ENCODE data around the gene MYRIP. TPM values are rescaled to one million over a fixed set of nuclear protein-coding genes. Genes with fewer than 3 reads are reported as not detected.
"Not testable (repeated sequence)": the region's sequence is repeated elsewhere in the genome, so short reads cannot be mapped to it uniquely, and the experiment has no call there.

The MYRIP gene
- total RNA-seq, 1 donor from 2014 or later = 12.7 TPM

- H3K36me3 ChIP-seq = no peaks in the 10 kb centered on the region
- no peaks in the 10 kb centered on the region for H3K9me3 ChIP-seq
- intact Hi-C loops (cut with DNase I) = no loop called here
- H3K27me3 ChIP-seq = no peaks in the 10 kb centered on the region
- TF ChIP-seq CTCF (IDR thresholded peaks at IDR 0.05) = no peak
- H3K4me3 ChIP-seq = no peak overlapping the region
- DNase-seq (ENCODE audit: low spot score in 2 of 2) = no peak
- H3K4me1 ChIP-seq = no peaks in the 10 kb centered on the region
- H3K27ac ChIP-seq = no peak overlapping the region
These were observed 455.8 kb downstream of the MYRIP start for GRCh38 chr3:40265181-40265580.

- intact Hi-C loops (cut with DNase I) = no loop called here
- Histone ChIP-seq H3K4me3 (no peak overlapping the region), H3K9me3 (no peaks in the 10 kb centered on the region), H3K4me1 (no peaks in the 10 kb centered on the region), H3K36me3 (no peaks in the 10 kb centered on the region), H3K27me3 (no peaks in the 10 kb centered on the region), H3K27ac (no peak overlapping the region)
- no peak for TF ChIP-seq CTCF (IDR thresholded peaks at IDR 0.05)
- DNase-seq (ENCODE audit: low spot score in 2 of 2) = no peak
These were observed 458.7 kb downstream of the MYRIP start for GRCh38 chr3:40267937-40268724.

- DNase-seq (ENCODE audit: low spot score in 2 of 2) = no peak
- Histone ChIP-seq H3K4me3 (no peak overlapping the region), H3K9me3 (no peaks in the 10 kb centered on the region), H3K27ac (no peak overlapping the region), H3K4me1 (no peaks in the 10 kb centered on the region), H3K36me3 (no peaks in the 10 kb centered on the region), H3K27me3 (no peaks in the 10 kb centered on the region)
- intact Hi-C loops (cut with DNase I) = no loop called here
- TF ChIP-seq CTCF (IDR thresholded peaks at IDR 0.05) = no peak
These were observed 459.6 kb downstream of the MYRIP start for GRCh38 chr3:40268802-40269524.

GRCh38 chr3:40278791-40279190 is 469.4 kb downstream of the MYRIP start:
- H3K4me3 ChIP-seq = no peak overlapping the region
- no peaks in the 10 kb centered on the region for H3K4me1 ChIP-seq
- no peak for DNase-seq (ENCODE audit: low spot score in 2 of 2)
- peaks cover 0 to 7% of the 10 kb centered on the region in 2 donors for H3K9me3 ChIP-seq
- intact Hi-C loops (cut with DNase I) = no loop called here
- no peaks in the 10 kb centered on the region for H3K36me3 ChIP-seq
- no peak for TF ChIP-seq CTCF (IDR thresholded peaks at IDR 0.05)
- H3K27ac ChIP-seq = no peak overlapping the region
- no peaks in the 10 kb centered on the region for H3K27me3 ChIP-seq

- peaks cover 0 to 7% of the 10 kb centered on the region in 2 donors for H3K9me3 ChIP-seq
- no peak overlapping the region for H3K4me3 ChIP-seq
- intact Hi-C loops (cut with DNase I) = no loop called here
- H3K36me3 ChIP-seq = no peaks in the 10 kb centered on the region
- H3K27me3 ChIP-seq = no peaks in the 10 kb centered on the region
- no peaks in the 10 kb centered on the region for H3K4me1 ChIP-seq
- no peak for DNase-seq (ENCODE audit: low spot score in 2 of 2)
- TF ChIP-seq CTCF (IDR thresholded peaks at IDR 0.05) = no peak
- H3K27ac ChIP-seq = no peak overlapping the region
These were observed 472.6 kb downstream of the MYRIP start for GRCh38 chr3:40281995-40282394.

GRCh38 chr3:40283057-40283456 is 473.6 kb downstream of the MYRIP start:
- H3K36me3 ChIP-seq; H3K9me3 ChIP-seq; H3K27me3 ChIP-seq; H3K4me1 ChIP-seq; H3K27ac ChIP-seq; H3K4me3 ChIP-seq; intact Hi-C loops (cut with DNase I); DNase-seq (ENCODE audit: low spot score in 2 of 2): not testable (repeated sequence)

Data from ascending aorta (tissue), 2 donors.